AML-193 (cell line): ENCODE results near the gene GABRR2.
"Not testable (repeated sequence)": the region's sequence is repeated elsewhere in the genome, so short reads cannot be mapped to it uniquely, and the experiment has no call there.

Experiments
- DNase-seq, 2 experiments: peaks; one replicate each; lab custom pipeline; 2025; lab: John Stamatoyannopoulos, UW

Gene GABRR2

DNA sequence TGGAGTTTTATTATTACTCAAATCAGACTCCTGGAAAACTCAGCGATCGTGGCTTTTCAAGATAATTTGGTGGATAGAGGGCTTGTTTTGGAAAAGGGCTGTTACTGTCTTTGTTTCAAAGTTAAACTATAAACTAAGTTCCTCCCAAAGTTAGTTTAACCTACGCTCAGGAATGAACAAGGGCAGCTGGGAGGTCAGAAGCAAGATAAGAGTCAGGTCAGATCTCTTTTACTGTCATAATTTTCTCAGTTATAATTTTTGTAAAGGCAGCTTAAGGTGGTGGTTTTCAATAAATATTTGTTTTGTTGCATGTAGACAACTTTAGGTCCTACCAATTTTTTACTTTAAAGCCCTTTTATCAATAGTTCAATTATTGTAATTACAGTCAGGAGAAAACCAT lies 9.2 kb upstream of the GABRR2 start:
- DNase-seq, result no peak

DNA sequence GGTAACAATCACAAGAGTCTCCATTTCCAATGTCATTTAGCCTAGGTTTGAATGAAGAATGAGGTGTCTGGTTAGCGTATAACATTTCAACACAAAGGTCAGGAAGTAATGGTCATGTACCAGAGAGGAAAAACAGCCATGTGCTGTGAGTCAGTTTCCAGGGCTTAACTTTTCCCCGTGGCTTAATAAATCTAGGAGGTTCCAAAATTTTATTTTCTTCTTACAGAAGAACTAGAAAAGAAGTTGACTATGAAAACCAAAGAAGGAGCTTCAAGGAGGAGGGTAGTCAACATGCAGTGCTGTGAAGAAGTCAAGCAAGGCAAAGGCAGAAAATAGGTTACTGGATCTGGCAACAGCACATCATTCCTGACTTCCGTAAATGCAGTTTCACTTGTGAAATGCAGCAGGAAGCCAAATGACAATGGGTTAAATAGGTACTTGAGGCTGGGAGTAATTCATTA lies 8.4 kb upstream of the GABRR2 start:
- DNase-seq, result peak; percentile 34 to 56

- DNase-seq, result peak; percentile 96 to 98
Observed at GRCh38 chr6:89321131-89321970, 6.3 kb upstream of the GABRR2 start.

- no peak for DNase-seq
Observed at GRCh38 chr6:89320012-89320559, 5.0 kb upstream of the GABRR2 start.

DNA sequence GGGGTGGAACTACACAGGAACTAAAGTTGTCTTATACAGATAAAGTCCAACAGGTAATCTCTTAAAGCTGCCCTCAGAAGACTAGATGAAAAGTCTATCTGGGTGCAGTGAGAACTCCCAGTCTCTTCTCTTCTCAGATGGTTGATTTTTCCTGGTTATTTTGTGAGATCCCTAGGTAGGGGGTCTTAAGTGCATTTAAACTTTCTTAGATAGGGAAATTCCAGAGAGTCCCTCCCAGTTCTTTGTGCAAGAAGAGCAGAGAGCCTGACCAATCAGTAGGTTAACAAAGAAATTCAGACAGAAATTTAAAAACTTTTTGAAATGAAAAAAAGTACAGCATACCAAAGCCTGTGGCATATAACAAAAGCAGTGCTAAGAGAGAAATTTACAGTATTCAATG lies 2.0 kb upstream of the GABRR2 start:
- no peak for DNase-seq

DNA sequence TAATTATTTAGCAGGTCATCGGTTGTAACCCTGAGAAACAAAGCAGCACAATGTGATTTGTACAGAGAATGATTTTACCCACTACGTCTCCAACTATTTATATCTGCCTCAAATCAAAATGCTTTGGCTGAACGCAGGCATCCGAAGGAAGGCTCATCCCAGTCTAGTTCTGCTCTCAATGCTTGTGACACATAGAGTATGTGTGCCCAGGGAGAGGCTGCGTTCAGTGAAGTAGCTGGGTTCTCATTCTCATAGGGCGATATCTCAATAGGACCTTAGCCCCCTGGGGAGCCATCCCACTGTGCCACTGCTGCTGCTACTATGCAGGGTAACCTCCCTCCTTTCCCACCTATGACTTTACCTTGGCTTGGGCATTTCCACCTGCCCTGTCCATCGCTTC lies 407 bp downstream of the GABRR2 start:
- DNase-seq, result no peak

- no peak for DNase-seq
Observed at GRCh38 chr6:89313006-89313405, 2.1 kb downstream of the GABRR2 start.

DNA sequence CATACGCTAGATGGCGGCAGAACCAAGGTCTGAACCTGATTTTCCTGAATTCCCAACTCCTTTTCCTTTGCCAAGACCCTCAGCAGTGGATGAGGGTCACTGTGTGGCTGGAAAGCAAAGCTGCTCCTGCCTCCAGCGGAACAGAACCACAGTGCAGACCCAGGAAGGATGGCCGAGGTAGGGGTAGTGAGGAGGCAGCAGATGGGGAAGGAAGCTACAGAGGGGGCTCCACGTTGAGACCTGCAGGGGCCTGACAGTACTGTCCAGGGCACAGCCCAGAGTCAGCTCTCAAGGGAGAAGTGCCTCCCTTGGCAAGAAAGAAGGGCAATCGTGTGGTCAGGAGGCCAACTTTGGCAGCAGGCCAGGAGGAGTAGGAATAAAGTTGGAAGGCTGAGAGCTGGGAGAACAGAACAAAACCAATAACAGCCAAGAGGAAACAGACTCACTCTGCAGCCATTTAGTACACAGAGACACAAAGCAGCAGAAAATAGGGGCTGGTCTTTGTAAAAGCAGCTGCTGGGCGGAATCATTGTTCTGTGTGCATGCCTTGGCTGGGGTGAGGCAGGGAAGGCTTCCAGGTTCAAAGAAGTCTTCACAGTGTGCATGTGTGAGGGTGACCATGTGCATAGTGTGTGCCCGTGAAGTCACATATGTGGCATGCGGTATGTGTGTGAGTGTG lies 3.1 kb downstream of the GABRR2 start:
- DNase-seq, result peak; percentile 50 to 56

DNA sequence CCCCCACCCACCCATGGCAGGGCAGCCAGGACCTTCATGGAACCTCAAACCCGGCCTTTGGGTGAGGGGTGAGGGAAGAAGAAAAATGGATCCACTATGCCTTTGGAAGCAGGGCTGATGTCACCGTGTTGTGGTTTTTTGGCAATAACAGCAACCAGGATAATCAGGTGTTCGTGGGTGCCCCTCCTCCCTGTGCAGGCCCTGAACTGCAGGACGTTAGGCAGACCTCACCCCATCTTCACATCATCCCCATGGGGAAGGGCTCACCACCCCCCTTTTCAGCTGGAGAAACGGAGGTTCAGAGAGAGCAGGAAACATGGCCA lies 3.6 kb downstream of the GABRR2 start:
- DNase-seq, result no peak

- DNase-seq, result no peak
Observed at GRCh38 chr6:89310929-89311328, 4.2 kb downstream of the GABRR2 start.

GRCh38 chr6:89308525-89309395 lies 6.3 kb downstream of the GABRR2 start:
- peak; percentile 91 to 96 for DNase-seq

GRCh38 chr6:89304517-89304916 lies 10.6 kb downstream of the GABRR2 start:
- not testable (repeated sequence) for DNase-seq

GRCh38 chr6:89302936-89303335 lies 12.2 kb downstream of the GABRR2 start:
- peak; percentile 28 to 58 for DNase-seq

GRCh38 chr6:89302195-89302770 lies 12.8 kb downstream of the GABRR2 start:
- DNase-seq, result no peak

DNA sequence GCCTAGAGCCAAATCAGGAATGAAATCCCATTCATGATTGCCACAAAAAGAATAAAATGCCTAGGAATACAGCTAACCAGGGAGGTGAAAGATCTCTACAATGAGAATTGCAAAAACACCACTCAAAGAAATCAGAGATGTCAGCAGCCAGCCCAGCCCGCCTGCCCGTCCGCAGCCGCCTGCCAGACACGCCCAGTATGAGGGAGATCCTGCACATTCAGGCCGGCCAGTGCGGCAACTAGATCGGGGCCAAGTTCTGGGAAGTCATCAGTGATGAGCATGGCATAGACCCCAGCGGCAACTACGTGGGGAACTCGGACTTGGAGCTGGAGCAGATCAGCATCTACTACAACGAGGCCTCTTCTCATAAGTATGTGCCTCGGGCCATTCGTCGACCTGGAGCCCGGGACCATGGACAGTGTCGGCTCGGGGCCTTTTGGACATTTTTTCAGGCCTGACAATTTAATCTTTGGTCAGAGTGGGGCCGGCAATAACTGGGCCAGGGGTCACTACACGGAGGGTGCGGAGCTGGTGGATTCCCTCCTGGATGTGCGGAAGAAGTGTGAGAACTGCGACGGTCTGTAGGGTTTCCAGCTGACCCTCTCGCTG lies 13.4 kb downstream of the GABRR2 start:
- no peak for DNase-seq

GRCh38 chr6:89299466-89299850 lies 15.6 kb downstream of the GABRR2 start:
- no peak for DNase-seq

GRCh38 chr6:89298680-89299465 lies 16.2 kb downstream of the GABRR2 start:
- DNase-seq, result no peak

- DNase-seq, result peak; percentile 65 to 67
Observed at GRCh38 chr6:89297695-89298351, 17.3 kb downstream of the GABRR2 start.

DNA sequence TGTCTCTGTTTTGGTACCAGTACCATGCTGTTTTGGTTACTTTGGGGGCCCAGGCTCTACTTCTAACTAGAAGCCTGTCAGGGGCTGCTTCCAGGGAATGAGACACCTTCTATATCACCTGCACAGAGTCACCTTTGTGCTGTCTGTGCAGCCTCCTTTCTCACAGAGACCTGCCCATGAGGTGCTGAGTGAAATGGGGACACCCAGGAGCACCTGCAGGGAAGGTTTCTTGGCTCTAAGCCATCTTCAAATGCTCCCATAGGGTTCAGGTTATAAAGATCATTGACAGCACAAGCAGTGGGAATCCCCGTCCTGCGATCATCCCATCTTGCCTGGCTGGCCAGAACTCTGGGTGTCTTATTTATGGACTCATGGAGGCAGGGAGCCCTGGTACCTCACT lies 19.1 kb downstream of the GABRR2 start:
- no peak for DNase-seq

DNA sequence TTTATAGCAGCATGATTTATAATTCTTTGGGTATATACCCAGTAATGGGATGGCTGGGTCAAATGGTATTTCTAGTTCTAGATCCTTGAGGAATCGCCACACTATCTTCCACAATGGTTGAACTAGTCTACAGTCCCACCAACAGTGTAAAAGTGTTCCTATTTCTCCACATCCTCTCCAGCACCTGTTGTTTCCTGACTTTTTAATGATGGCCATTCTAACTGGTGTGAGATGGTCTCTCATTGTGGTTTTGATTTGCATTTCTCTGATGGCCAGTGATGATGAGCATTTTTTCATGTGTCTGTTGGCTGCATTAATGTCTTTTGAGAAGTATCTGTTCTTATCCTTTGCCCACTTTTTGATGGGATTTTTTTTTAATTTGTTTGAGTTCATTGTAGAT lies 20.0 kb downstream of the GABRR2 start:
- DNase-seq, result not testable (repeated sequence)
